ENCODE measurements around the gene USP22. TPM values are rescaled to one million over a fixed set of nuclear protein-coding genes. Genes with fewer than 3 reads are reported as not detected.

Gene USP22
- total RNA-seq, 1 donor from 2014 or later, result 192 TPM

- H3K9me3 Mint-ChIP-seq, result no peaks in the 10 kb centered on the region
- Histone ChIP-seq H3K4me3 (no peak overlapping the region), H3F3A (ENCODE audit: low read depth) (peaks cover 17% of the 10 kb centered on the region), H2AFZ (replicated peaks) (no peak overlapping the region), H3K4me1 (peaks cover 25% of the 10 kb centered on the region), H3K36me3 (peaks cover 9% of the 10 kb centered on the region), H3K4me2 (no peak overlapping the region), H3K9me3 (ENCODE audit: low read depth) (no peaks in the 10 kb centered on the region), H3K9ac (no peak overlapping the region), H3K27ac (no peak overlapping the region), H3K27me3 (no peaks in the 10 kb centered on the region), H4K20me1 (ENCODE audit: low read depth) (peaks cover 100% of the 10 kb centered on the region), H3K79me2 (ENCODE audit: low read depth) (peaks cover 100% of the 10 kb centered on the region)
- no peak overlapping the region for H3K27ac Mint-ChIP-seq
- no peak overlapping the region for H3K4me3 Mint-ChIP-seq
- peaks cover 60% of the 10 kb centered on the region for H3K36me3 Mint-ChIP-seq
- no peak for TF ChIP-seq EZH2phosphoT487 (IDR thresholded peaks at IDR 0.05)
- TF ChIP-seq, protein P1, sequence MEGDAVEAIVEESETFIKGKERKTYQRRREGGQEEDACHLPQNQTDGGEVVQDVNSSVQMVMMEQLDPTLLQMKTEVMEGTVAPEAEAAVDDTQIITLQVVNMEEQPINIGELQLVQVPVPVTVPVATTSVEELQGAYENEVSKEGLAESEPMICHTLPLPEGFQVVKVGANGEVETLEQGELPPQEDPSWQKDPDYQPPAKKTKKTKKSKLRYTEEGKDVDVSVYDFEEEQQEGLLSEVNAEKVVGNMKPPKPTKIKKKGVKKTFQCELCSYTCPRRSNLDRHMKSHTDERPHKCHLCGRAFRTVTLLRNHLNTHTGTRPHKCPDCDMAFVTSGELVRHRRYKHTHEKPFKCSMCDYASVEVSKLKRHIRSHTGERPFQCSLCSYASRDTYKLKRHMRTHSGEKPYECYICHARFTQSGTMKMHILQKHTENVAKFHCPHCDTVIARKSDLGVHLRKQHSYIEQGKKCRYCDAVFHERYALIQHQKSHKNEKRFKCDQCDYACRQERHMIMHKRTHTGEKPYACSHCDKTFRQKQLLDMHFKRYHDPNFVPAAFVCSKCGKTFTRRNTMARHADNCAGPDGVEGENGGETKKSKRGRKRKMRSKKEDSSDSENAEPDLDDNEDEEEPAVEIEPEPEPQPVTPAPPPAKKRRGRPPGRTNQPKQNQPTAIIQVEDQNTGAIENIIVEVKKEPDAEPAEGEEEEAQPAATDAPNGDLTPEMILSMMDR (IDR thresholded peaks at IDR 0.05), result no peak
- peaks cover 38% of the 10 kb centered on the region for H3K4me1 Mint-ChIP-seq
- DNase-seq (ENCODE audit: low spot score), result no peak
- peaks cover 3% of the 10 kb centered on the region for H3K27me3 Mint-ChIP-seq (ENCODE audit: insufficient read depth, low read depth)
Measured at GRCh38 chr17:21035406-21035805, 7.4 kb downstream of the USP22 start.

DNA sequence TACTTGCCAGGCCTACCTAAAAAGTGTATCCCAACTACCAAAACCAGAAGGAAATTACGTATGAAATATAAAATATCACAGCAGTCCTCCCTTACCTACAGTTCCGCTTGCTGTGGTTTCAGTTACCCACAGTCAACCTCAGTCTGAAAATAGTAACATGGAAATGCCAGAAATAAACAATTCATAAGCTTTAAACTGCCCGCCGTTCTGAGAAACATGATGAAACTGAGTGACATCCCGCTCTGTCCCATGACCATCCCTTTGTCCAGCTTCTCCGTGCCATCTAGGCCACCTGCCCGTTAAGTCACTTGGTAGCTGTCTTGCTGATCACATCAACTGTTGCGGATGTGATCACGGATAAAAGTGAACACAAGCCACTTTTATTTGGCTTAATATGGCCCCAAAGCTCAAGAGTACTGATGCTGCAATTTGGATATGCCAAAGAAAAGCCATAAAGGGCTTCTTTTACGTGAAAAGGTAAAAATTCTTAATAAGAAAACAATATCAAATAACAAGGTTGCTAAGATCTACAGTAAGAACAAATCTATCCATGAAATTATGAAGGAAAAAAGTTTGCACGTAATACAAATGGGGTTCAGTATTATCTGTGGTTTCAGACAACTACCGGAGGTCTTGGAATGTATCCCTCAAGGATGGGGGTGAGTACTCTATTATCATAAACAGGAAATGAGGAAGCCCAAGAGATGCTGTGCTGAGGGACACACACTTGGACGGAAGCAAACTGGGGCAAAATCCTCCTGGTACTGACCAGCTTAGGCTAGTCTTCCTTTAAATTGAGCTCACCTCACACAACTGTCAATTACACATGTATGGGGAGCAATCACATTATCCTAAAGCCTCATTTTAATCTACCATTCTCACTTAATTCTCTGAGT, 8.2 kb downstream of the USP22 start:
- H4K20me1 ChIP-seq (ENCODE audit: low read depth), result peaks cover 100% of the 10 kb centered on the region
- peaks cover 24% of the 10 kb centered on the region for H3K4me1 ChIP-seq
- DNase-seq (ENCODE audit: low spot score), result no peak
- Mint-ChIP-seq H3K27me3 (ENCODE audit: insufficient read depth, low read depth) (peaks cover 3% of the 10 kb centered on the region), H3K4me3 (no peak overlapping the region), H3K9me3 (no peaks in the 10 kb centered on the region), H3K4me1 (peaks cover 40% of the 10 kb centered on the region), H3K27ac (no peak overlapping the region), H3K36me3 (peaks cover 60% of the 10 kb centered on the region)
- TF ChIP-seq, protein P1 (IDR thresholded peaks at IDR 0.05), result no peak
- no peak for TF ChIP-seq EZH2 (IDR thresholded peaks at IDR 0.05)
- TF ChIP-seq EZH2phosphoT487 (IDR thresholded peaks at IDR 0.05), result no peak
- no peak overlapping the region for H3K9ac ChIP-seq
- peaks cover 9% of the 10 kb centered on the region for H3K36me3 ChIP-seq
- H3K27ac ChIP-seq, result no peak overlapping the region
- no peak overlapping the region for H2AFZ ChIP-seq (replicated peaks)
- H3K79me2 ChIP-seq (ENCODE audit: low read depth), result peaks cover 100% of the 10 kb centered on the region
- peaks cover 16% of the 10 kb centered on the region for H3F3A ChIP-seq (ENCODE audit: low read depth)
- H3K27me3 ChIP-seq, result no peaks in the 10 kb centered on the region
- no peak overlapping the region for H3K4me2 ChIP-seq
- no peaks in the 10 kb centered on the region for H3K9me3 ChIP-seq (ENCODE audit: low read depth)
- no peak overlapping the region for H3K4me3 ChIP-seq

DNA sequence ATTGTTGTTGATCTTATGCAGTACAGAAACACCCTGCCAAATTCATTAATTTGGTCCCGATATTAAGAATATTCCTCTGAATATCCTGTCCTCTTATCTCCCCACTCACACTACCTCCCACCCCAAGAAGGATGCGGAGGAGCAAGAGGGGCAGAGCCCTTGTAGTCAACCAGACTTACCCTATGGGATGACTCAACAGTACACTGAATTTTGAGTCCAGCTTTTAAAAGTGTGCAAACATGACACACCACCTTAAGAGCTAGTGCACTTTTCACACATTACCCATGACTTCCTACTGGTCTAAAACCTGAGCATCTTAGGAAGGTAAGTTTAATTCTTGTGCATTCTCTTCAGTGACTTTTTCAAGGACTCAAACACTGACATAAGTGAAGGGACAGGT, 9.5 kb downstream of the USP22 start:
- Histone ChIP-seq H3K9ac (no peak overlapping the region), H2AFZ (replicated peaks) (no peak overlapping the region), H3F3A (ENCODE audit: low read depth) (peaks cover 16% of the 10 kb centered on the region), H3K36me3 (peaks cover 9% of the 10 kb centered on the region), H4K20me1 (ENCODE audit: low read depth) (peaks cover 100% of the 10 kb centered on the region), H3K27me3 (no peaks in the 10 kb centered on the region), H3K9me3 (ENCODE audit: low read depth) (no peaks in the 10 kb centered on the region), H3K79me2 (ENCODE audit: low read depth) (peaks cover 100% of the 10 kb centered on the region), H3K4me2 (no peak overlapping the region), H3K4me1 (peaks cover 22% of the 10 kb centered on the region), H3K4me3 (no peak overlapping the region), H3K27ac (no peak overlapping the region)
- no peak overlapping the region for H3K27ac Mint-ChIP-seq
- peaks cover 40% of the 10 kb centered on the region for H3K4me1 Mint-ChIP-seq
- peaks cover 58% of the 10 kb centered on the region for H3K36me3 Mint-ChIP-seq
- peaks cover 5% of the 10 kb centered on the region for H3K27me3 Mint-ChIP-seq (ENCODE audit: insufficient read depth, low read depth)
- no peak overlapping the region for H3K4me3 Mint-ChIP-seq
- H3K9me3 Mint-ChIP-seq, result no peaks in the 10 kb centered on the region
- DNase-seq (ENCODE audit: low spot score), result no peak
- TF ChIP-seq, protein P1 (IDR thresholded peaks at IDR 0.05), result no peak
- TF ChIP-seq EZH2 (IDR thresholded peaks at IDR 0.05) (no peak), EZH2phosphoT487 (IDR thresholded peaks at IDR 0.05) (no peak)

Measured in neural progenitor cell (in vitro differentiated cells).